Stimulated activated CD8-positive, alpha-beta memory T cell treated with anti-CD3 and anti-CD28 coated beads, Interleukin-7, amount 100 ng/mL, for 1 hour (primary cell): ENCODE results near the gene ECE1.
A peak's percentile ranks its signal among the peaks of the same experiment; 100 is the strongest.

ENCODE experiments used
- DNase-seq, 2 donors: peaks; one replicate each; pipeline ENCODE4 v3.0.0-alpha.2; 2020; ENCODE audit warnings: low read depth in 2 of 2

ECE1 gene

DNA sequence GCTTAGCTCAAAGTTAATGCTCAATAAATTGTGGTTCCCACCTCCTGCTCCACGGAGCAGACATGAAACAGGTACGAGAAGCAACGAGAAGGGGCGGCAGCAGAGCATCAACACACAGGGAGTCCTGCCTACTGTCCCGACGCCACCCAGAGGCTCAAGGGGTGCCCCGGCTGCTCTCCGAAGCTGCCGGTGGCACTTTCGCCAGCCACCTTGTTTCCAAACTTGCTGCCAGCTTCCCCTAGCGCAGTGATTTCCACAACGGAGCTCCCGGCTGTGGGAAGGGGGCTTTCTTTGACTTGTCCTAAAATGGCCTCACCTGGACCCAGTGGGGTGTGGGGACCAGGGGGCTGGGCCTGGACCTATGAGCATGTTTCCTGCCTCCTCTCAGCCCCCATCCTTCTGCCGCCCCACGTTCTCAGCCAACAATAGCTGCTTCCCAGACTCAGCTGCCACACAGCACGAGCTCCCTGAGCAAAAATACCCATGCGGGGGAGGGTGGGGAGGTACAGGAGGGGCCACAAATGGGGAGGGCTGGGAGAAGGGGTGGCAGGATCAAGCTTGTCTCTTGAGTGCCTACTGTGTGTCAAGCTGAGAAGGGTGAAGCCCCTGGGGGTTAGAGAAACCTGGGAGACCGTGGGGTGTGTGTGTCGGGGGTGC, 35.6 kb upstream of the ECE1 start:
- DNase-seq: no peak

DNA sequence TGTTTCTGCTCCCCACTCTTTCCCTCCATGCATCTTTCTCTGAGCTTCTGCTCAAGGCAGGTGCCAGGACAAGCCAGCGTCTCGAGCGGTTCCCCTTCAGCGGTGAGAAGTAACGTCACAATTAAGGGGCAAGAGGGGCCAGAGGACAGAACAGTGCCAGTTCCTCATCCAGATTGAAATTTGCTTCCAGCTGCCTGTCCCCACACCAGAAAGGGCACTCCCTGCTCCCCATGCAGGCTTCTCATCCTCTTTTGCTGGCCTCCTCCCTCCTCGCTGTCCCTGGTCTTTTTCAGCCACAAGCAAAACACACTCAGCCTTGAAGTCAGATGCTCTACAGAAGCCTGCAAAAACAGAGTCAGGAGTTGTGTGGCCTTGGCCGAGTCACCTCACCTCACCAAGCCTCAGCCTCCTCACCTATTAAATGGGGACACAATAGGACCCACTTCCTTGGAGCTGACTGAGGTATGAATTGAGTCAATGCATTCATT, 35.0 kb upstream of the ECE1 start:
- DNase-seq: no peak

DNA sequence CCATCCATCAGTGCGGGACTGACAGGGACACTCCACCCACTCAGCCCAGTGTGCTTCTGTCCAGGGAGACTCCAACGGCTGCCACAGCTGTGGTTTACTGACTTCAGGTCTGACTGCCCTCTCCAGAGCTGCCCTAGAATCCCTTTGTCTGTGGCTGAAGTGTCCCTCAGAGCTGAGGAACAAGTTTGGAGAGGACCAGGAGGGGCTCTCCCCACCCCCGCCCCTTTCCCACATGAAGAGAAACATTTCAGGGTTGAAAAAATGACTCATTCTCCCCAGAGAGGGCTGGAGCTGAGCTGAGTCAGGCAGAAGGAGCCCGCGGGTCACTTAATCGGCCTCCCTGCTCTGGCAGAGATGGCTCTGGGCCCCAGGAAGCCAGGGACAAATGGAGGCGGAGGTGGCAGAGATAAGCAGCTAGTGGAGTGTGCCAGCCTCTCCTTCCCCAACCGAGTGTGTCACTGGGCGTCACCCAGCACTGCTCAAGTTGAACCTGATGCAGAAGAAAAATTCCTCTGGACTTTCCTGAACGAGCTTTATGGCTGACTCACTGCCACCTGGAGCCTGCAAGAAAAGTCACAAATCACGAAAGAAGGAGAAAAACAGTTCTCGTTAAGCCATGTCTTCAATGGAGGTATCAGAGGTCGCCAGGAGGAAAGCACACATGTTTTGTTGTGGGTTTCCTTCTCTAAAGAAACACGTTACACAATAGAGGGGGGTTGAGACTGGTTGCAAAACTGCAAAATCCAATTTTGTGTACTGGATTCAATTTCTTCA, 34.3 kb upstream of the ECE1 start:
- DNase-seq: peak; percentile 23 to 25

DNA sequence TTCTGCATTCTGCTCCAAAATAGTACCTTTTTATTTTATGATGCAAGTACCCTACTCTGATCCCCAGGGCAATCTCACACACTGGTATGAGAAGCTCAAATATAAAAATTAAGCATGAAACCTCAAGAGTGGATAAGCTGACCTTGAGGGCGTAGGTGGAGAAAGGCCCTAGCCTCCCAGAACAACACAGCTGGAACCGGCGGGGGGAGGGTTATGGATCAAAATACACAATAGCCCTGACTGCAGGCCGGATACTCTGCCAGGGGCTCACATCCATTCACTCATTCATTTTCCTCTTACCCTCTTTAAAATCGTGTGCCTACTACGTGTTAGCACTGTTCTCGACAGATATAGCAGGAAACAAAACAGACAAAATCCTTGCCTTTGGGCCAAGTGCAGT, 32.8 kb upstream of the ECE1 start:
- DNase-seq: no peak

DNA sequence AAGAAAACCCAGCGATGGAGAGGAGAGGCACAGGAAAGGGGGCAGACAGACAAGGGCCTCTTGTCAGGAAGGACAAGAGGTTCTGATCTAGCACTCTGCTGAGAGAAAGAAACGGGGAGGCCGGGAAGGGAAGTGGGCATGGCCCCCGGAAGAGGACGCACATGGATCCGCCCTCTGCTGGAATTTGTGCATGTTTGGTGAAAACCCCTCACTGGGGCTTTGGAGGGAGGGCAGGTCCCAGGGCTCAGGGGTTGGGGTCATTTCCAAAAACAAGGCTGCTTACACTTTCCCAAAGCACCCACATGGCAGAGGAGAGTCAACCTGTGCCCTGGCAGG, 32.4 kb upstream of the ECE1 start:
- no peak for DNase-seq

DNA sequence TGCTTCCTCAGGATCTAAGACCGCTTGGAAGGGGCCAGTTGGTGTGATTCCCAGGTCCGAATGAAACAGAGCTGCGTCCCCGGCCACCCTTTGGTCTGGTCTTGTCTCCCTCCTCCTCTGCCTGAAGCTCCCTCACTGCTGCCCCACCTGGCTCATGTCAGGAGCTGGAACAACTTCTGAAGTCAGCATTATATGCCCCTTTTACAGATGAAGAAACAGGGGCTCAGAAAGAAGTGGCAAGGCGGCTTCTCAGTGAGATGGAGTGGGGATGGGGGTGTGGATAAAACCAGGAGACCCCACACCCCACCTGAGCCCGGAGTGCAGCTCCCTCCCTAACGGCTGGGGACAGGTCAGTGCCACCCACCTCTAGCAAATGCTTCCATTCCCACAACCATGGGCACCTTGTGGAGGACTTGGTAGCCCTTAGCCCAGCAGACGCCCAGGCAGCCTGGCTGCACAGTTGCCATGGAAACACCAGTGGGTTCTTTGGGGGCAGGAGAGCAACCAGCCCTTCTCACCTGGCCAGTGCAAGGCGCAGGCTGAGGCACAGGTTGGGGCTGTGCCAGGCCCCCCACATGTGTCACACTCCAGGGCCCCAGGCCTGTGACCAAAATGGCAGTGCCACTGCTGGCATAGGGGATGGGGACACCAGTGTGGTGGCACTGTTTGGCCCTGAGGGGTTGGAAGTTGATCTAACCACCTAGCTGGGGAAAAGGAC, 31.9 kb upstream of the ECE1 start:
- DNase-seq: no peak

DNA sequence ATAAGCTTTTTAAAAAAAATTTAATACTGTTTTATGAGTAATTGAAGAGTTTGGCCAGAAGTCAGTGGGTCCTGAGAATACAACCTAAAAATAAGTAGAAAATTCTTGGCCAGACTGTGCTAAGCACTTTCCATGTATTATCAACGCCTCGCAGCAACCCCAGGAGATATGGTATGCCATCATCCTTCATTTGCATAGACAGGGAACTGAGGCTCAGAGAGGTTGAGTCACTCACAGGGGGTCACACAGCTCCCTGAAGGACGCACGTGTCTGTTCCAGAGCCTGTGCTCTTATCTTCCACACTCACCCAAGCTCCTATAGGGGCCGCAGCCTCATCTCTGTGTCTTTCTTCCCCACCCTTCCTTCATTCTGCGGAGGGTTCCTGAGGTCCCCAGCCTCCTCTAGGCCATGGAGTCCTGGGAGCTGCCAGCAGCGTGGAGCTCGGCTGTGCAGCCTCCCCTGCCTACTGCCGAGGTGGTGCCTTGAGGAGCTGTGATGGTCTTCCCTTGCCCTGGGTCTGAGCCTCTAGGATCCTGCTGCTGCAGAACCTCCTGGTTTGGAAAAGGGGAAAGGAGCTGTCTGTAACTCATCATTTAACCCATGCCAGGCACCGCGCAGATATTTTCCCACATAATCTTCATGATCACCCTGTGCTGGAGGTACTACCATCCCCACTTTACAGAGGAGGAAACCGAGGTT, 30.3 kb upstream of the ECE1 start:
- no peak for DNase-seq

DNA sequence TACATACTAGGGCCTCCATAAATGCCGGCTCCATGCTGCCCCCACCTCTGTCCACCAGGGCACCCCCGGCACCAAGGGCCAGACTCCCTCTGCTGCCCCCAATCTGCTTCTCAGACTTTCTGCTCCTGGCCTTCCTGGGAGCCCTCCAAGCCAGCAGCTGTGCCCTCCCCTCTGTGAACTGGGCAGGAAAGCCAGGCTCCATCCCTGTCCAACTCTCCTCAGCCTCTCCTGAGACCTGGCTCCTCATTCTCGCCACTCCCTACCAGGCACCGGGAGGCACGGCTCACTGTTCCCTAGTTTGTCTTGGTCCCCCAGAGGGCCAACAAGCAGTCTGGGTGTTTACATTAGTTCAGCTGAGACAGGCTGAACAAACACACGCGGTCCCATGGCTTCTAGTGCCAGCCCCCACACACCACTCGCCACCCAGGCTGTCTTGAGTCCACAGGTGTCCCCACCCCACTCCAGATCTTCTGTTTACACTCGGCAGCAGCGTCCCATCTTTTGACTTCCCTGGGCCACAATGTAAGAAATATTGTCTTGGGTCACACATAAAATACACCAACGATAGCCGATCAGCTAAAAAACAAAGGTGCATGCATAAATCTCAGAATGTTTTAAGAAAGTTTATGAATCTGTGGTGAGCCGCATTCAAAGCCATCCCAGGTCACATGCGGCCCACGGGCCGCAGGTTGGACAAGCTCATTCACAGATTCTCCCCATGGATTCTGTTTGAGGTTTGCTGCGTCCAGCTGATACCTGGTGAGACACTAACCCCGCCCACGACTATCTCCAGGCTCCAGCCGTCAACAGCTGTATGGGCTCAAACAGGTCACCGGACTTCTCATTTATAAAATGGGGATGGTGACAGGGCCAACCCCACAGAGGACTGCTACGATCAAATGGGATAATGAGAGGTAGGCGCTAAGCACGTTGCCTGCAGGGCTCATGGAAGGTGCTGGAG, 29.5 kb upstream of the ECE1 start:
- DNase-seq: no peak

DNA sequence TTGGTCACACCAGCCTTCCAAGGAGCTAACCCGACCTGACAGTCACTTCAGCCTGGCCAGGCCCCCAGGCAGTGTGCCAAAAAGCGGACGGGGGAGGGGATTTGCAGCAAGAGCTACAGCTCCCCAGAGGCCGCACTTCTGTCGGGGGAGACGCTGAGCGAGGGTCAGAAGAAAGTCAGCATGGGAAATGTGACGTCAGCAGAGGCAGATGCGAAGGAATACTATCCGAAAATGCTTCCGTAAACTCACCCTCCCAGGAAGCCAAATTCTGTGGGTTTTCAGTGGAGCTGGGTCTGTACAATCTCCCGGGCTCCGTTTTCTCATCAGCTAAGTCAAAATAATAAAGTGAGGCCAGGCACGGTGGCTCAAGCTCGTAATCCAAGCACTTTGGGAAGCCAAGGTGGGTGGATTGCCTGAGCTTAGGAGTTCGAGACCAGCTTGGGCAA, 28.5 kb upstream of the ECE1 start:
- DNase-seq: no peak

DNA sequence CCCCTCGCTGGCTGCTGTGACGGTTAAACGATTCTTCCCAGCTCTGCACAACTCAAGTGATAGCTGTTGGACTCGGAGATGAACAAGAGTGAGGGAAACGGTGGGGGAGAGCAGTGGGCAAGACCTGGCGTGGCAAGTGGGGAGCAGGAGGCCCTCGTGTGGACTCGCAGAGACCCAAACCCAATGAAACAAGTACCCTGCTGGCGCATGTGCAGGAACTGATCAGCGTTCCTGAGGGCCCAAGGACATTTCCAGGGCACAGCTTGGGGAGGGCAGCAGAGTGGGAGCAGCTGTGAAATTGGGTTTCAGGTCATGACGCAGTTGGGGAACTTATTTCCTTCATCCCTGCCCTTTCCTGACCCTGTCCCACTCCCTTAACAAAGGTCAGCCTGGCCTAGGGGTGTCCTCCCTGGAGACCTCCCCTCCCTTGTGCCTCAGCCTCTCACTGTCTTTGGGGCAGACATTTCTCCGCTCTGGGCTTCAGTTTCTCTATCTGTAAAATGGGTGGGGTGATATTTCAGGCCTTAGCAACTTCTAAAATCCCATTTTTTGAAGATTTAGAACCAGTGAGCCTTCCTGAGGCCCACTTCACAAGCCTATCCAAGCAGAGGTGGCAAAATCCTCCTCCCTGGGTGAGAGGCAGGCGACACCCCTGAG, 27.9 kb upstream of the ECE1 start:
- DNase-seq: no peak

DNA sequence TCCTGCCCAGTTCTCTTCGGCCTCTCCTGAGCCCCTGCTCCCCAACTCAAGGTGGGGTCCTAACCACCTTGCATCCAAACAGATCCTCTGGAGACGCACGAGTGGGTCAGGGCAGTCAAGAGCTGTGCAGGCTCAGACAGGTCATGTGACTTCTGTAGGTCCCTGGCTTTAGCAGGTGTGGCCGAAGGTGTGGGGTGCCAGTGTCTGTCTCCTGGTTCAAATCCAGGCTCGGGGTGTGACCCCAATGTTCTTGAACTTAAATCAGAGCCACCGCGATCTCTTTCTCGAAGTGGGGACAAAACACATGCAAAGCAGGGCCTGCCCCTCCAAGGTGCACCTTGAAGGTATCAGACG, 27.4 kb upstream of the ECE1 start:
- DNase-seq: no peak

DNA sequence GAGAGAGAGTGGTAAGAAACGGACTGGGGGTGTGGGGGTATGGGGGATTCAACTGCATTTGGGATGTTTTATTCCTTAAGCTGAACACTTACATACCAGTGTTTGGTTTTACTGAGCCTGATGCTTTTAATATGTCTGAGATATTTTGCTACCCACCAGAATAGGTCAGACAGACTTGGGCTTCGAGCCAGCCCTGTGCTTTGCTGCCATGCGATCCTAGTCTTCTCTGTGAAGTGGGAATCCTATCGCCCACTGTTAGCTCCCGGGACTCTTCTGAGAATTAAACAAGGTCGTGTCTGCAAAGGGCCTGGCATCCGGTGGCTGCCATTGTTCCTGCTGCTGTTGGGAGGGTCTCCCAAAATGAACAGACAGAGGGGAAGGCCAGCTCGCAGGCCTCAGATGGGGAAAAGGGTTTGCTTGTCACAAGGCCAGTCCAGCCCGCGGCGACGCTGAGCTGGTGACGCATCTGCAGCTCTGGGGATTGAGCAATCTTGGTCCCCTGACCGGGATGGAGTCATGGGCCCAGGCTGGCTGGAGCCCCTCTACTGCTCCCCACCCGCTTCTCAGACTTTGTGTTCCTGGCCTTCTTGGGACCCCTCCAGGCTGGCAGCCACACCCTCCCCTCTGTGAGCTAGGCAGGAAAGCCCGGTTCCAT, 26.9 kb upstream of the ECE1 start:
- DNase-seq: no peak

DNA sequence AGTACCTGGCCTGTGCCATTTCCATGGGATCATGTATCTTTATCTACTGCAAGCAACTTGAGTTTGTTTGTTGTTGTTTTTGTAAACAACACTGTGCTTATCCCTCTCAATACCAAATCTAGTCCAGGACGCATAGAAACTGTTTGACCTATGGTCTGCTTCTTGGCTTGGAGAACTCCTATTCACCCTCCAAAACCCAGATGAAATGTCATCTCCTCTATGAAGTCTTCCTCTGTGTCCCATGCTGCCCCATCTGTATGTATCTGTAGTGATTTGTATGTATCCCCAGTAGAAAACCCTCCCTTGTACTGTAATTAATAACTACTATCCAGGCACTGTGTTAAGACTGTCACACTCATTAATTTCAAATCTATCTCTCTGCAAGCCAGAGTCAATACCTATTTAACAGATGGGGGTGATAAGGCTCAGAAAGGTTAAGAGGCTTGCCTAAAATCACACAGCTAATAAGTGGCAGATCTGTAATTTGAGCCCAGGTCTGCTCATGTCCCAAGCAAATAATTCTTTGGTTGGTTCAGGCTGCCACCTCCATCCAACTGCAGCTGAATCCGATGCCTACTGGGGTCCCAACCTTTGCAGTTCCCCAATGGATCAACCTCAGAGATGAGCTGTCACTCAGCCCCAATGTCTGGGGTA, 24.6 kb upstream of the ECE1 start:
- no peak for DNase-seq

DNA sequence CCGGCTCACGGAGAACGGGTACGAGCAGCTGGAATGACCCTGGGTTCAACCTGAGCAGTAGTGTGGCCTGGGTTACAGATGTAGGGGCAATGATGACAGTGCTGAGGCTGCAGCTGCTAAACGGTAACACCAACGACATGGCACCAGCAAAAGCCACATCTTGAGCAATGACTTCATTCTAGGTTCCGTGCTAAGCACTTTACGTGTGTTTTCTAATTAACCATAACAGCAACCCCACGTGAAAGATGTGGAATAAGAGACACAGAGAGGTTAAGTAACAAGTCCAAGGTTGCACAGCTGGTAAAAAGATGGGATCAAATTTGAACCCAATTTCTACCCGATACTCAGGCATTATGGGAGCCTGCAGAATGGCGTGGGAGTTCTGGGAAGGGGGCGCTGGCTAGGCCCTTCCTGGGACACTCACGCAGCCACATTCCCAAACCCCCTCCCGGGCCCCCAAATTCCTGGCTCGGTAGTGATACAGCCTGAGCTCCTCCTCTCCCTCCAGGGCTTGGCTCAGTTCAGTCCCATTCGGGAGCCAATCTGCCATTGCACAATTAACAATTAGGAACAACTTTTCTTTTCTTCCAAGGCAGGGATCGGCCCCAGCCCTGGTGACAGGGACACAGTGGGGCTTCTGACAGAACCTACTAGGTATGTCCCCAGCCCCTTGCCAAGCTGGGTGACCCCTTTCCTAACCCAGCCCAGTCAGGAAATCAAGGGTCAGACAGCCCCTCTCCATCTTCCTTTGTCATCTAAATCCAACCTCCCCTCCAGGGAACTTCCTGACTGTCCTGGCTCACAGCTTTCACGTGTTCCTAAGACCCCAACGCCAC, 23.8 kb upstream of the ECE1 start:
- DNase-seq: no peak

DNA sequence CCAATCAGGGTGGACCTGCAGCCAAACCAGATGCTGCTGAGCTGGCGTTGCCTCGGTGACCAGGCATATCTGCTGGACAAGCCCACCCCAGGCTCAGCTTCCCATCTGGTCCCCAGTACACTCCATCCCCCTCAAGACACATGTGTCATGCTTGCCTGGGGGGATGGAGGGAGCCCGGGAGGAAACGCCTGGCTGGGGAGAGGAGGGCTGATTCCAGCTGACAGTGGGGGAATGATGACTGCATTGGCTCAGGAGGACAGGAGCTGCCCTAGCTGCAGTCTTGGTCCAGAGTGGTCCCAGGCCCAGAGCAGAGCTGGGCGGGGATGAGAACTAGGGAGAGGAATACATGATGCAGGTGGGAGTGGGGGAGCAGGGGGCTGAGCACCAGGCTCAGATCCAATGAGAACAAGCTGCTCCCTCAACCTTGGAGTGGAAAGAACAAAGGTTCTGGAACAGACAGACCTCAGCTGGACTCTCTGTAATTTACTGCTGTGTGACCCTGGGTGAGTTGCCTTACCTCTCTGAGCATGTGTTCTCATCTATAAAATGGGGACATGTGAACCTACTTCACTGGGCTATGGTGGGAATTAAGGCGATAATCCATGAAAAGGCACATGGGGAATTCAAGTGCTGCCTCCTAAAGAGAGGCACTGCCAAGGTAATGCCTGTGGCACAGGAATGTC, 23.1 kb upstream of the ECE1 start:
- no peak for DNase-seq

DNA sequence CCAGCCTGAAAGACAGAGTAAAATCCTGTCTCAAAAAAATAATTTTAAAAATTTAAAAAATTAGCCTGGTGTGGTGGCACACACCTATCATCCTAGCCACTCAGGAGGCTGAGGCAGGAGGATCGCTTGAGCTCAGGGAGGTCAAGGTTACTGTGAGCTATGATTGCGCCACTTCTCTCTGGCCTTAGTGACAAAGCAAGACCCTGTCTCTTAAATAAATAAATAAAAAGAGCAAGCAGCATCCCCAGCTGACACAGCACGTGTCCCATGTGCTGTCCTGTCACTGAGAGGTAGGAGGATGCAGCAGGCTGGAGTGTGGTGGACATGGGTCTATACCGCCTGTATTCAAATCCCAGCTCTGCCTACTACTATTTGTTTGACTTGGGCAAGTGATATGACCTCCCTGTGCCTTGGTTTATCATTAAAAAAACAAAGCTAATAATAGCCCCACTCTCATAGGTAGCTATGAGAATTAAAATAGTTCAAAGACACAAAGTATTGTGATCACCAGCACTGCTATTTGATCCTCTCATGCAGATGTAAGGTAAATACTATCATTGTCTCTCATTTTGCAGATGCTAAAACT, 22.2 kb upstream of the ECE1 start:
- DNase-seq: no peak

DNA sequence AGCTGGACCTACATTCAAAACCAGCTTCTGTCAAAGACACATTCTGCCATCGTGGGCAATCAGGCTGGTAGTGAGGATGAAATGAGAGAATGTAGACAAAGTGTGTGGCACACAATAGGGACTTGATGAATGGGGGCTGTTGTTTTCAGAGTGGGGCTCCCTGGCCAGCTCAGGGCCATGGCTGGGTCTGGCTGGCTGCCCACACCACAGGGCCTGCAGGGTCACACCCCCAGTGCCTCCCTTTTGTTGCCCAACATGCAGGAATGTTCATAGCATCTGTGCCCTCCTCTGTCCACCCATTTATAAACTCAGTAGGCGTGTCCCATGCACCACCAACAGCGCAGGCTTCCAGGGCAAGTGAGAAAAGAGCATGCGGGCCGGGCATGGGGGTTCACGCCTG, 20.8 kb upstream of the ECE1 start:
- DNase-seq: no peak
